Stimulated activated CD4-positive, alpha-beta T cell treated with anti-CD3 and anti-CD28 coated beads, TNF-alpha, amount 100 ng/mL, for 48 hours (primary cell): ENCODE data around the gene OR8G1.
"Not testable (repeated sequence)": the region's sequence is repeated elsewhere in the genome, so short reads cannot be mapped to it uniquely, and the experiment has no call there.

Source experiments
- DNase-seq, 3 donors: peaks; one replicate each; pipeline ENCODE4 v3.0.0-alpha.2; 2020; ENCODE audit warnings: low read depth in 3 of 3

OR8G1 gene

DNA sequence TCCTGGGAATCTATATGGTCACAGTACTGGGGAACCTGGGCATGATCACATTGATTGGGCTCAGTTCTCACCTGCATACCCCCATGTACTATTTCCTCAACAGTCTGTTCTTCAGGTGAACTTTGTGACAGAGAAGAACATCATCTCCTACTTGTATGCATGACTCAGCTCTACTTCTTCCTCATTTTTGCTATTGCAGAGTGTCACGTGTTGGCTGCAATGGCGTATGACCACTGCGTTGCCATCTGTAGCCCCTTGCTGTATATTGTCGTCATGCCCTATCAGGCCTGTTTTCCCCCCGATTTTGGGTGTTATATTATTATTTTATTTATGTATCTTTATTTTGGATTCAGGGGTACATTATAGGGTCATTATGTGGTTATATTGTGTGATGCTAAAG is 2.4 kb upstream of the OR8G1 start:
- DNase-seq: no peak

DNA sequence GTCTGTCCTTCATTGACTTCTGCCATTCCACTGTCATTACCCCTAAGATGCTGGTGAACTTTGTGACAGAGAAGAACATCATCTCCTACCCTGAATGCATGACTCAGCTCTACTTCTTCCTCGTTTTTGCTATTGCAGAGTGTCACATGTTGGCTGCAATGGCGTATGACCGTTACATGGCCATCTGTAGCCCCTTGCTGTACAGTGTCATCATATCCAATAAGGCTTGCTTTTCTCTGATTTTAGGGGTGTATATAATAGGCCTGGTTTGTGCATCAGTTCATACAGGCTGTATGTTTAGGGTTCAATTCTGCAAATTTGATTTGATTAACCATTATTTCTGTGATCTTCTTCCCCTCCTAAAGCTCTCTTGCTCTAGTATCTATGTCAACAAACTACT is 9.0 kb downstream of the OR8G1 start:
- DNase-seq: not testable (repeated sequence)

- DNase-seq: no peak
These were observed 15.2 kb downstream of the OR8G1 start, which contains the start of gene OR8G5 for GRCh38 chr11:124256076-124256475. OR8G5 (plus strand) TSS chr11:124256376; CDS start chr11:124264932, 8,556 bp downstream.

- not testable (repeated sequence) for DNase-seq
These were observed 24.1 kb downstream of the OR8G1 start for GRCh38 chr11:124265041-124265440.

GRCh38 chr11:124270886-124271285 is 30.0 kb downstream of the OR8G1 start:
- DNase-seq: not testable (repeated sequence)

GRCh38 chr11:124274000-124274399 is 33.1 kb downstream of the OR8G1 start:
- DNase-seq: no peak

- no peak for DNase-seq
These were observed 35.2 kb downstream of the OR8G1 start for GRCh38 chr11:124276081-124276480.

- DNase-seq: no peak
These were observed 36.3 kb downstream of the OR8G1 start for GRCh38 chr11:124277207-124277606.

DNA sequence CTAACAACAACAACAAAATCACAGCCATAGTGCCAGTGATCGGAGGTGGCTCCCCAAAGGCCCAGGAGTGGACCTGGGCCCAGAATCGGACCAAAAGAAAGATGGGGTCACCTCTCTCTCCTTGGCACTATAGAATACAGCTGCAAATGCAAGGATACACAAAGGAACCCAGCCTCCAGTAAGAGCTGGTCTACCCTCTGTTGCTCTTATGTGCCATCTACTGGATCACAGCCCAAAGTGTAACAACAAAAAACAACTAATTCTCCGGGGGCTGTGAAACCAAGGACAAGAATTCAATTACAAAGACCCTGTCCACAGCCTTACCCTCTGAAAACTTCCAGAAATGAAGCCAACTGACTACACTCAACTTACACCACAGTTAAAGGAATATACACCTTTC is 36.9 kb downstream of the OR8G1 start:
- DNase-seq: no peak

DNA sequence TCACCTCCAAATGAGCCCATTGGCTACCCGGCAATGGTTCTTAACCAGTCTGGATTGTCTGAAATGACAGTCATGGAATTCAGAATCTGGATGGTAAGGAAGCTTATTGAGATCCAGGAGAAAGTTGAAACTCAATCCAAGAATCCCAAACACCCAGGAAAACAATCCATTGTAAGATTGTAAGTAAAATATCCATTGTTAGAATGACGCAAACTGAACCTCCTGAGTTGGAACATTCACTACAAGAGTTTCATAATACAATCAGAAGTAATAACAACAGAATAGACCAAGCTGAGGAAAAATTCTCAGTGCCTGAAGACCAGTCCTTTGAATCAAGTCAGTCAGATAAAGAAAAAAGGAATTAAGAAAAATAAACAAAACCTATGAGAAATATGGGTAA is 37.4 kb downstream of the OR8G1 start:
- no peak for DNase-seq

- no peak for DNase-seq
These were observed 44.9 kb downstream of the OR8G1 start for GRCh38 chr11:124285610-124286344.

DNA sequence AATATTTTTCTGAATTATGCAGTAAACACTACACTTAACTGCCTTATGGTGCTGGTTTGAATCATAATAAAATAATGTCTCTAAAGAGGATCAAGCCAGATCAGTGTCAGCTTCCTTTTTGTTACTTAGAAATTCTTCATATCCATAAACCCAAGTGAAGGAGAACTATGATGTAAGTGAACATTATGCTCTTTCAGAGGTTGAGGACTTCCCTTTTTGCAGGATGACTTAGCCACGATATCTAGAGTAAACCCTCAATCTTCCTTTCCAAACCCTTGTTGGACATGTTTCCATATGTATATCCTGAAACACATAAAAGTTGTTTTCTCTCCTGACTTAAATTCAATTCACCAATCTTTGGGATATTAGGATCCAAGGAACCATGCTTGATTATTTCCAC is 53.8 kb downstream of the OR8G1 start:
- DNase-seq: no peak

GRCh38 chr11:124296016-124296415 is 55.1 kb downstream of the OR8G1 start:
- no peak for DNase-seq

DNA sequence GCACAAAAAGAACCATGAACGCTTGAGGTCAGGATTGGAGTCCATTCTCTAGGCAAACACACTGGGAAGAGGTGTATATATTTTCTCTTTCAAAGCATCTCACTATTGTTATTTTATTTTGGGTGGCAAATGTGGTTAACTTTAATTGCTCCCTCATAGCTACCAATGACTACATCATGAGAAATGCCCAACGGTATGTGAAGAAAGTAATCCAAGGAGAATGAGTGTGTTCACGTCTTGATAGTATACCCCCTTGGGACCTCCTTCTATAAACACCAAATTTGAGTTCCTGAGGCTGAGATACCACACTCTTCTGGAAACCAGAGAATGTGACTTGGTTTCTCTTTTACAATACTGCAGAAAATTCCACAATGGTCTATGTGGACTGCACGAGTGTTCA is 57.0 kb downstream of the OR8G1 start:
- no peak for DNase-seq

GRCh38 chr11:124301548-124301947 is 60.7 kb downstream of the OR8G1 start:
- no peak for DNase-seq

- DNase-seq: no peak
These were observed 61.6 kb downstream of the OR8G1 start for GRCh38 chr11:124302347-124303125.
